ENCODE data around the gene SNX19.

The SNX19 gene

DNA sequence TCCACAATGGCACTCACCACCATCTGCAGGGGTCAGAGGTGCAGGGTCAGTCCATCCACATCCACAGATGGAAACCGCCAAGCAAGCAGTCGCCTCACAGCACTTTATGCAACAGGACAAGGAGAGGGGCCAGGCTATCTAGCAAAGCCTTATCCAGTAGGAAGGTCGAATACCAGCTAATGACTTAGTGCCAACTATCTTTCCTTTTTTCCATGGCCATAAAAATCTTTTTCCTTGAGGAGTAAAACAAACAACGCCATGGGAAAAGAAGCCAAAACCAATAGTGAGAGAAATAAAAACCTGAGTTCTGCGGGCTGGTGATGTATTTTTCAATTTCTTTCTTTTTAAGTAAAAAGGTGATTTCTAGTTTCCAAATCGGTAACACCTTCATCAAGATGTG, 8.2 kb downstream of the SNX19 start:
- no peak overlapping the region for H3K4me3 ChIP-seq (ENCODE audit: low read depth, low read length)
- TF ChIP-seq, protein P1, sequence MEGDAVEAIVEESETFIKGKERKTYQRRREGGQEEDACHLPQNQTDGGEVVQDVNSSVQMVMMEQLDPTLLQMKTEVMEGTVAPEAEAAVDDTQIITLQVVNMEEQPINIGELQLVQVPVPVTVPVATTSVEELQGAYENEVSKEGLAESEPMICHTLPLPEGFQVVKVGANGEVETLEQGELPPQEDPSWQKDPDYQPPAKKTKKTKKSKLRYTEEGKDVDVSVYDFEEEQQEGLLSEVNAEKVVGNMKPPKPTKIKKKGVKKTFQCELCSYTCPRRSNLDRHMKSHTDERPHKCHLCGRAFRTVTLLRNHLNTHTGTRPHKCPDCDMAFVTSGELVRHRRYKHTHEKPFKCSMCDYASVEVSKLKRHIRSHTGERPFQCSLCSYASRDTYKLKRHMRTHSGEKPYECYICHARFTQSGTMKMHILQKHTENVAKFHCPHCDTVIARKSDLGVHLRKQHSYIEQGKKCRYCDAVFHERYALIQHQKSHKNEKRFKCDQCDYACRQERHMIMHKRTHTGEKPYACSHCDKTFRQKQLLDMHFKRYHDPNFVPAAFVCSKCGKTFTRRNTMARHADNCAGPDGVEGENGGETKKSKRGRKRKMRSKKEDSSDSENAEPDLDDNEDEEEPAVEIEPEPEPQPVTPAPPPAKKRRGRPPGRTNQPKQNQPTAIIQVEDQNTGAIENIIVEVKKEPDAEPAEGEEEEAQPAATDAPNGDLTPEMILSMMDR (IDR thresholded peaks at IDR 0.05; ENCODE audit: borderline replicate concordance, insufficient read depth, low read depth, low read length), result no peak

DNA sequence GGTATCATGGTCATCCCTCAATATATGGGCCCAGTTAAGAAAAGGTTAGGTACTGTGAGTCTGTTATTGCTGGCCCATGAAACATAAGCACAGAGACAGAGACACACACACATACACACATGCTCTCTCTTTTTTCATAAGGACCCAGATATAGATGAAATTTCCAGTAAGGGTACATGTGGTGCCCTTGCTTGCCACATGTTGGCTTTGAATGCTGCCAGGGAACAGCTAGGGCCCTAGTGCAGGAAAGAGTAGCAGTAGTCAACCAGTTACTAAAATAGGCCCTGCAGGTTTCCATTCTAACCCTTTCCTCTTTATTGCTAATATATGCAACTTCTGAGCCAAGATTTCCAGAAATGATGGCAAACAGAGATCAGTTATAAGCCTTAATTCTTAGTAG, 9.1 kb downstream of the SNX19 start:
- TF ChIP-seq, protein P1 (IDR thresholded peaks at IDR 0.05; ENCODE audit: borderline replicate concordance, insufficient read depth, low read depth, low read length), result no peak
- H3K4me3 ChIP-seq (ENCODE audit: low read depth, low read length), result no peak overlapping the region

DNA sequence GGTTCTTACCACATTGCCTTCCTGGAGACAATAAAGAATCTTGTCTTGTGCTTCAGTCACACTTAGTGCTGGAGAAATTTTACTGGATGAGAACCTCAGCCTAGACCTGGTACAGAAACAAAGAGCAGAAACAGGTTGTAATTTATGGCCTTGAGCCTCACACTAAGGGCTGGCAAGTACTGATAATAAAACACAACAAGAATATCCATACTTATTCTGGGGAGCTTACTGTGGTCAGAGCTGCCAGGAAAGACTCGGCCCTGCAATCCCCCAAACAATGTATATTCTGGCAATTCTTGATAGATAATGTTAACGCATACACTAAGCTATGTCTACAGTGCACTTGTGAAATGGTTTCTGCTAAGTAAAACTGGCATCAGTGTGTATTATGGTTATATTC, 9.7 kb downstream of the SNX19 start:
- no peak overlapping the region for H3K4me3 ChIP-seq (ENCODE audit: low read depth, low read length)
- TF ChIP-seq, protein P1 (IDR thresholded peaks at IDR 0.05; ENCODE audit: borderline replicate concordance, insufficient read depth, low read depth, low read length), result no peak

DNA sequence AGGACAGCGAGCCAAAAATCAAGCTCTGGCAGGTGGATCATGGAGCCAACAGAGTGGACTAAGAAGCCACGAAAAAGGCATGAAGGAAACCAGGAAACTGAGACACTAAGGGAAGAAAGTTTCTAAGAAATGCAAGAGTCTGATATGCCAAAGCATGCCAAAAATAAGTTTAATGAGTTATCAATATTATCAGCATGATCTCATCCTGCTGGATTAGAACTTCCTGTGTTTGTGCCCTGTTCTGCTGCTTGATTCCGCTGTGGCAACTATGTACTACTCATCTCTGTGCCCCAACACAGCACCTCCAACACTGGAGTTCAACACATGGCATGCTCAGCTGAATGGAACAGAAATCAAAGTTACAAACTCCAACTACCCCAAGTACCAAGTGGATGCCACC, 10.8 kb downstream of the SNX19 start:
- TF ChIP-seq, protein P1 (IDR thresholded peaks at IDR 0.05; ENCODE audit: borderline replicate concordance, insufficient read depth, low read depth, low read length), result no peak
- no peak overlapping the region for H3K4me3 ChIP-seq (ENCODE audit: low read depth, low read length)

DNA sequence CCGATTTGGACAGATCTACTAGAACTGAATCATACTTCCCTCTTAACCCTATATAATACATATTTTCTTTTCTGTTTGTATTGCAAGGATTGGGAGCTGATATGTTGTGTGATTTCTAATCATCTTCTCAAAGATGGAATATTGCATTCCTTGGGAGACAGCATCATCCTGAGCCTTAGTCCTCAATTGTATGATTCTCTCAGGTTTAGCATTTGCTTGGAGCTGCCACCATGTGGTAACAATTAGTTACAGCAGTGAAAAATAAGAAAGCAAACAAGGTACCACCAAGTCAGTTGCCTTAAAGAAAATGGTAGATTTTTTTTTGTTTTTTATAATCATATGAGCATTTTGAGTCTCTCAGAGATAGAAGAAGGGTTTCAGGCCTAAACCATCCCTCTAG, 11.9 kb downstream of the SNX19 start:
- TF ChIP-seq, protein P1 (IDR thresholded peaks at IDR 0.05; ENCODE audit: borderline replicate concordance, insufficient read depth, low read depth, low read length), result peak; percentile 27; the same call in 1 of the 2 replicates
- no peak overlapping the region for H3K4me3 ChIP-seq (ENCODE audit: low read depth, low read length)

DNA sequence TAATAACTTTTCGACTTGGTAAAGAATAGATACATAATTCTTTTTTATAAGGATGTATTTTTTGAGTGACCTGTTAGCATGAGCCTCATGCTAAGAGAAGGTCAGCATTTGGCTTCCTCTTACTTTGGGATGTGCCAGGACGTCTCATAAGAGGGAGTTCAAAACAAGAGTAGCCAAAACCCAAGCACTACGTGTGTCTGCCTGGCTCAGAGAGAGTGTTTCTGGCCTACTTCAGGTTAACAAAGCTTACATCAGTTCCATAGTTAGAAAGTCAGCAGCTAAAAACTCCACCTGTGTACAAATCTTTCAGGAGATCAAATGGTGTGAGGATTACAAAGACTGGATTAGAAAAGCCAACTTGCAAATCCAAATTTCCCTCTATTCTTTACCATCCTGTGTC, 13.9 kb downstream of the SNX19 start:
- no peak overlapping the region for H3K4me3 ChIP-seq (ENCODE audit: low read depth, low read length)
- TF ChIP-seq, protein P1 (IDR thresholded peaks at IDR 0.05; ENCODE audit: borderline replicate concordance, insufficient read depth, low read depth, low read length), result no peak

DNA sequence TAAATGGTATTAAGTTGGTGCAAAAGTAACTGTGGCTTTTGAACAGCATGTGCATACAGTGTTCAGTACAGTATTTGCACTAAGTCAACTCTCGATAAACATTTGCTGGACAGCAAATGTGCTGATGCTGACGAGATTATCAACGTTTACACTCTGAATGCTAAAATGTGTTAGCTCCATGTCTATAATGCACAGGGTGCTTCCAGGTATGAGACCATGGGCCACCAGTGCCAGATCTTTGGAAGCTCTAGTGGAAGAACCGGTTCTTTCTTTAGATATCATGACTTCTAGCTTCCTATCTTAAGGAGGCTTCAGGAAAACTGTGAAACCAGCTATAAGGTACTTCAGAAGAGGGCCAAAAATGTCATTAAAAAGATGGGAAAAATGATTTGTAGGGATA, 17.2 kb downstream of the SNX19 start:
- TF ChIP-seq, protein P1 (IDR thresholded peaks at IDR 0.05; ENCODE audit: borderline replicate concordance, insufficient read depth, low read depth, low read length), result no peak
- no peak overlapping the region for H3K4me3 ChIP-seq (ENCODE audit: low read depth, low read length)

All from GM12875 (cell line).